NCI-H2107 (cell line): ENCODE results near the gene MET.
"Not testable (repeated sequence)": the region's sequence is repeated elsewhere in the genome, so short reads cannot be mapped to it uniquely, and the experiment has no call there.

Experiments used
- DNase-seq: peaks from one replicate; lab custom pipeline; 2025; lab: John Stamatoyannopoulos, UW

The MET gene

GRCh38 chr7:116698930-116699721, 27.1 kb downstream of the MET start:
- DNase-seq = peak; percentile 84

GRCh38 chr7:116699722-116700120, 27.7 kb downstream of the MET start:
- DNase-seq = no peak

- DNase-seq = no peak
Observed at GRCh38 chr7:116702046-116702785, 30.2 kb downstream of the MET start.

GRCh38 chr7:116704650-116705228, 32.7 kb downstream of the MET start:
- no peak for DNase-seq

GRCh38 chr7:116705419-116705818, 33.4 kb downstream of the MET start:
- DNase-seq = no peak

- DNase-seq = no peak
Observed at GRCh38 chr7:116706668-116707126, 34.7 kb downstream of the MET start.

GRCh38 chr7:116707289-116707688, 35.3 kb downstream of the MET start:
- no peak for DNase-seq

GRCh38 chr7:116708248-116708647, 36.3 kb downstream of the MET start:
- no peak for DNase-seq

- DNase-seq = no peak
Observed at GRCh38 chr7:116708861-116709260, 36.9 kb downstream of the MET start.

GRCh38 chr7:116709336-116709735, 37.3 kb downstream of the MET start:
- DNase-seq = no peak

- no peak for DNase-seq
Observed at GRCh38 chr7:116710764-116711452, 38.9 kb downstream of the MET start.

- no peak for DNase-seq
Observed at GRCh38 chr7:116711790-116712189, 39.8 kb downstream of the MET start.

GRCh38 chr7:116713500-116713899, 41.5 kb downstream of the MET start:
- no peak for DNase-seq

GRCh38 chr7:116713918-116714317, 41.9 kb downstream of the MET start:
- no peak for DNase-seq

- DNase-seq = no peak
Observed at GRCh38 chr7:116715077-116715476, 43.1 kb downstream of the MET start.

- no peak for DNase-seq
Observed at GRCh38 chr7:116717137-116717536, 45.1 kb downstream of the MET start.

GRCh38 chr7:116723959-116724529, 52.0 kb downstream of the MET start:
- not testable (repeated sequence) for DNase-seq

- no peak for DNase-seq
Observed at GRCh38 chr7:116724560-116725231, 52.7 kb downstream of the MET start.

- DNase-seq = no peak
Observed at GRCh38 chr7:116726149-116726548, 54.2 kb downstream of the MET start.

- no peak for DNase-seq
Observed at GRCh38 chr7:116726713-116727431, 54.9 kb downstream of the MET start.
